Gastrocnemius medialis (tissue), 4 donors: ENCODE measurements around the gene CREBRF.

Experiments
- CTCF ChIP-seq, 5 experiments: fragments of 450-650 bp in 3 of 5; fragments of 200-600 bp in 2 of 5; sonication (generic) in 2 of 5; IDR thresholded peaks in 4 of 5; conservative IDR thresholded peaks in 1 of 5; 1 replicate in 4 of 5; 2 replicates in 1 of 5; pipeline ENCODE4 v1.5.1; 2016 to 2019; ENCODE audit warnings: antibody characterized with exemption in 5 of 5, mild to moderate bottlenecking in 3 of 5, moderate library complexity in 3 of 5
- POLR2A ChIP-seq, 2 donors: fragments of 450-650 bp; IDR thresholded peaks; one replicate each; pipeline ENCODE4 v1.6.1; 2017; ENCODE audit warnings: antibody characterized with exemption in 2 of 2, mild to moderate bottlenecking in 2 of 2, moderate library complexity in 2 of 2

GRCh38 chr5:173153842-173154241, 97.7 kb downstream of the CREBRF start:
- no peak for TF ChIP-seq CTCF (IDR thresholded peaks at IDR 0.05 in 4 of 5, conservative IDR thresholded peaks at IDR 0.05 in 1 of 5)
- TF ChIP-seq POLR2A (IDR thresholded peaks at IDR 0.05), result no peak
